Hepatocyte (in vitro differentiated cells): ENCODE measurements around the gene KDM4D. TPM values are rescaled to one million over a fixed set of nuclear protein-coding genes. Genes with fewer than 3 reads are reported as not detected.
"Not testable (repeated sequence)": the region's sequence is repeated elsewhere in the genome, so short reads cannot be mapped to it uniquely, and the experiment has no call there.

ENCODE experiments used
- DNase-seq: peaks from one replicate; pipeline ENCODE4 v3.0.0-alpha.2; 2016; ENCODE audit warnings: low spot score
- H2AFZ ChIP-seq: fragments of 200-600 bp; sonication (generic); 2 replicates; pipeline ENCODE4 v1.6.0; 2016; ENCODE audit warnings: antibody characterized with exemption, mild to moderate bottlenecking
- H3K27ac ChIP-seq: fragments of 200-600 bp; sonication (generic); 2 replicates; pipeline ENCODE4 v1.5.1; 2016; ENCODE audit warnings: mild to moderate bottlenecking
- H3K27me3 ChIP-seq: fragments of 200-600 bp; sonication (generic); 2 replicates; pipeline ENCODE4 v1.6.1; 2016
- H3K36me3 ChIP-seq: fragments of 200-600 bp; sonication (generic); replicated peaks from 2 replicates; pipeline ENCODE4 v1.5.1; 2016; ENCODE audit warnings: low read depth; ENCODE audit not compliant: insufficient read depth
- H3K4me1 ChIP-seq: fragments of 200-600 bp; sonication (generic); 2 replicates; pipeline ENCODE4 v1.5.1; 2016; ENCODE audit warnings: mild to moderate bottlenecking, moderate library complexity; ENCODE audit not compliant: insufficient read depth
- H3K4me2 ChIP-seq: fragments of 200-600 bp; sonication (generic); 2 replicates; pipeline ENCODE4 v1.6.0; 2016
- H3K4me3 ChIP-seq: fragments of 200-600 bp; sonication (generic); 2 replicates; pipeline ENCODE4 v1.5.1; 2016; ENCODE audit warnings: mild to moderate bottlenecking
- H3K79me2 ChIP-seq: fragments of 200-600 bp; sonication (generic); 2 replicates; pipeline ENCODE4 v1.6.0; 2017; ENCODE audit warnings: mild to moderate bottlenecking
- H3K9me2 ChIP-seq: fragments of 200-600 bp; sonication (generic); replicated peaks from 2 replicates; pipeline ENCODE4 v1.6.0; 2017; ENCODE audit warnings: mild to moderate bottlenecking; ENCODE audit not compliant: insufficient read depth
- H3K9me3 ChIP-seq: fragments of 200-600 bp; sonication (generic); 2 replicates; pipeline ENCODE4 v1.5.1; 2016; ENCODE audit warnings: low read depth, mild to moderate bottlenecking
- H4K20me1 ChIP-seq: fragments of 200-600 bp; sonication (generic); 2 replicates; pipeline ENCODE4 v1.6.0; 2016; ENCODE audit warnings: mild to moderate bottlenecking; ENCODE audit not compliant: insufficient read depth, poor library complexity, severe bottlenecking
- CTCF ChIP-seq: fragments of 200-600 bp; sonication (generic); IDR thresholded peaks from 2 replicates; pipeline ENCODE4 v1.5.1; 2016; ENCODE audit warnings: antibody characterized with exemption, mild to moderate bottlenecking; ENCODE audit not compliant: poor library complexity
- EZH2 ChIP-seq: fragments of 200-600 bp; sonication (generic); IDR thresholded peaks from 2 replicates; pipeline ENCODE4 v1.6.1; 2016; ENCODE audit warnings: antibody characterized with exemption, mild to moderate bottlenecking, borderline replicate concordance
- EZH2phosphoT487 ChIP-seq: fragments of 200-600 bp; sonication (generic); IDR thresholded peaks from one replicate; pipeline ENCODE4 v1.6.1; 2018; ENCODE audit warnings: antibody characterized with exemption, mild to moderate bottlenecking, low read depth, moderate library complexity; ENCODE audit not compliant: unreplicated experiment, severe bottlenecking
- WGBS: methylation state at CpG from one replicate; pipeline ENCODE4 v1.1.6; 2016; ENCODE audit warnings: low lambda C conversion rate; ENCODE audit errors: missing lambda C conversion rate; 5-methylcytosine and 5-hydroxymethylcytosine counted together
- polyA plus RNA-seq: library from polyadenylated mRNA; unstranded; fragments of >200 nt; fragmentation: Nextera tagmentation; extraction: Ambion mirVana; gene quantifications from 2 replicates; pipeline ENCODE4 v1.2.1, GENCODE V29; 2016
- total RNA-seq: library from RNA; depleted of rRNA; stranded (reverse); fragments of >200 nt; gene quantifications from 2 replicates; pipeline ENCODE4 v1.2.3, GENCODE V29; 2014

Gene KDM4D
- total and polyA plus RNA-seq, 2 experiments from 2014 or later = 0.46 to 0.80 TPM

- no peak for DNase-seq
- Histone ChIP-seq H3K4me3 (no peak overlapping the region), H3K9me3 (no peaks in the 10 kb centered on the region), H3K36me3 (no peaks in the 10 kb centered on the region), H3K79me2 (no peaks in the 10 kb centered on the region), H2AFZ (no peak overlapping the region), H3K27me3 (peaks cover 3% of the 10 kb centered on the region), H3K4me2 (no peak overlapping the region), H3K4me1 (no peaks in the 10 kb centered on the region), H3K9me2 (no peaks in the 10 kb centered on the region), H3K27ac (no peak overlapping the region), H4K20me1 (no peaks in the 10 kb centered on the region)
- TF ChIP-seq CTCF (no peak), EZH2 (no peak), EZH2phosphoT487 (no peak)
These were observed 37.9 kb downstream of the KDM4D start for GRCh38 chr11:95011376-95011775.

GRCh38 chr11:95014184-95014821 is 40.8 kb downstream of the KDM4D start:
- H2AFZ ChIP-seq = no peak overlapping the region

GRCh38 chr11:95016139-95016538 is 42.6 kb downstream of the KDM4D start:
- WGBS = 29% methylated on average over 2 of the region's 2 CpGs
- Histone ChIP-seq H3K36me3 (no peaks in the 10 kb centered on the region), H3K27me3 (no peaks in the 10 kb centered on the region)

More at GRCh38 chr11:95014184-95014821, 40.8 kb downstream of the KDM4D start:
- Histone ChIP-seq H3K27ac (no peak overlapping the region), H4K20me1 (no peaks in the 10 kb centered on the region), H3K4me2 (no peak overlapping the region), H3K4me3 (no peak overlapping the region), H3K4me1 (no peaks in the 10 kb centered on the region), H3K36me3 (no peaks in the 10 kb centered on the region), H3K27me3 (peaks cover 1% of the 10 kb centered on the region), H3K9me2 (no peaks in the 10 kb centered on the region), H3K79me2 (no peaks in the 10 kb centered on the region), H3K9me3 (no peaks in the 10 kb centered on the region)
- TF ChIP-seq EZH2phosphoT487 (no peak), EZH2 (no peak), CTCF (no peak)
- 89% methylated on average over 12 of the region's 12 CpGs for WGBS
- no peak for DNase-seq

GRCh38 chr11:95021468-95021867 is 48.0 kb downstream of the KDM4D start:
- not testable (repeated sequence) for H4K20me1 ChIP-seq, H3K9me2 ChIP-seq, H3K4me3 ChIP-seq, DNase-seq, H3K79me2 ChIP-seq, H3K27ac ChIP-seq, H3K36me3 ChIP-seq, H3K4me2 ChIP-seq, H2AFZ ChIP-seq, H3K4me1 ChIP-seq, H3K27me3 ChIP-seq, H3K9me3 ChIP-seq
- WGBS = 89% methylated on average over 5 of the region's 5 CpGs

More at GRCh38 chr11:95016139-95016538, 42.6 kb downstream of the KDM4D start:
- no peak overlapping the region for H3K4me3 ChIP-seq
- no peak overlapping the region for H3K27ac ChIP-seq
- H3K9me2 ChIP-seq = no peaks in the 10 kb centered on the region
- no peak overlapping the region for H2AFZ ChIP-seq
- TF ChIP-seq CTCF = no peak
- no peak for TF ChIP-seq EZH2
- no peaks in the 10 kb centered on the region for H3K9me3 ChIP-seq
- H3K4me2 ChIP-seq = peak overlapping the region; percentile 18
- no peaks in the 10 kb centered on the region for H3K79me2 ChIP-seq
- H4K20me1 ChIP-seq = no peaks in the 10 kb centered on the region
- no peak for DNase-seq
- no peaks in the 10 kb centered on the region for H3K4me1 ChIP-seq
